HG02798 (cell line): ENCODE measurements around the gene CRNN.

Source experiments
- ATAC-seq: cut with Tn5 transposase; IDR thresholded peaks from one replicate; pipeline ENCODE4 v1.9.1; 2021; ENCODE audit warnings: mild to moderate bottlenecking; ENCODE audit not compliant: unreplicated experiment, poor library complexity

CRNN gene

GRCh38 chr1:152426731-152427130 lies 12.7 kb upstream of the CRNN start:
- ATAC-seq: no peak

- ATAC-seq: no peak
Measured at GRCh38 chr1:152419917-152420316, 5.9 kb upstream of the CRNN start.

DNA sequence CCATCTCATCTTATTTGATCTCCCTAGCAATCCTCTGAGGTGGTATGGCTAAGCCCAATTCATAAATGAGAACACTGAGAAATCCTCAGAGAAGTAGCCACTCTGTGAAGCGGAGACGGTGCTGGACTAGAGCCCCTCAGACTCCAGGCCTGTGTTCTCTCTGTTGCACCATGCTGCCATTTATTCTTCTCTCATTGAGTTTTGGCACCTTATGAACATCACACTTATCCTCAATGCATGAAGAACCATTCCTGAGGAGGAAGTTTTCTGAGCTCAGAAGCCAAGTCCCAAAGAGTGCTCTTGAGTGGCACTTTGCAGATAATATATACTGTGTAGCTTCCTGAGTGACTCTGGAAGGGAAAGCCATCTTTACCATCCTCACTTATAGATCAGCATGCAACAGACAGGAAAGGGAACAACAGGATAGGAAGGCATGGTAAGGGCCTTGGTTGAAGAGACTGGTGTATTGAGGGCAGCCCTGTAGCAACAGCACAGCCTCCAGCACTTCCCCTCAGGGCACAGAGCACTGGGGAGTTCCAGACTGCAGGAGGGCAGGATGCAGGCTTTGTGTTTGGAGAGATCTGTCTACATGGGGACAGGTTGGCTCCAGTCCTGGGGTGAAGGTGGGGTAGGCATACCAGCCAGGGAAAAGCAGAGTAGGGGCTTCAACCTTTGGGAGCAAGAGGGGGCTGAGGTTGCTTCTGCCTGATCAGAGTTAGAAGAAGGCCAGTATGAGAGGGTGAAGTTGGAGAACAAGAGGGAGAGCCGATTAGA lies 1.6 kb upstream of the CRNN start:
- no peak for ATAC-seq

- no peak for ATAC-seq
Measured at GRCh38 chr1:152412756-152413155, 1.3 kb downstream of the CRNN start.

- no peak for ATAC-seq
Measured at GRCh38 chr1:152411134-152411533, 2.9 kb downstream of the CRNN start.

DNA sequence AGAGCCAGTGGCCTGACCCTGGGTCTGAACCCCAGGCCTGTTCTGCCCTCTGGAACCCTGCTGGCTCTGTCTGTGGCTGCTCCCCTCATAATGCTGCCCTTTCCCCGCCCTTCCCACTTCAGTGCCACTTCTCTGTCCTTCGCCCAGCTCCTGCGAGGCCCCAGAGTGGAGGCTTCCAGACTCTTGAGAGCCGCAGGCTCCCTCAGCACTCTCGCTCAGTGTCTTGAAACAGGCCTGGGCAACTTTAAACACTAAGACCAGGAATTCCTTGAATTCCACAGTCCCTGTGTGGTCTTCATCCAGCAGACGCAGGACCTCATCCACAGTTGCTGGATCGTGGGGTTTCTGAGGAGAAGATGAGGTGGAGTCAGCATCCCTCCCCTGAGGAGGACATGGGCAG lies 3.5 kb downstream of the CRNN start:
- no peak for ATAC-seq

- ATAC-seq: no peak
Measured at GRCh38 chr1:152410028-152410427, 4.0 kb downstream of the CRNN start.

GRCh38 chr1:152408664-152409063 lies 5.4 kb downstream of the CRNN start:
- ATAC-seq: no peak

- no peak for ATAC-seq
Measured at GRCh38 chr1:152398812-152399698, 15.0 kb downstream of the CRNN start.

- no peak for ATAC-seq
Measured at GRCh38 chr1:152397474-152397873, 16.6 kb downstream of the CRNN start.

- no peak for ATAC-seq
Measured at GRCh38 chr1:152394151-152394550, 19.9 kb downstream of the CRNN start.

DNA sequence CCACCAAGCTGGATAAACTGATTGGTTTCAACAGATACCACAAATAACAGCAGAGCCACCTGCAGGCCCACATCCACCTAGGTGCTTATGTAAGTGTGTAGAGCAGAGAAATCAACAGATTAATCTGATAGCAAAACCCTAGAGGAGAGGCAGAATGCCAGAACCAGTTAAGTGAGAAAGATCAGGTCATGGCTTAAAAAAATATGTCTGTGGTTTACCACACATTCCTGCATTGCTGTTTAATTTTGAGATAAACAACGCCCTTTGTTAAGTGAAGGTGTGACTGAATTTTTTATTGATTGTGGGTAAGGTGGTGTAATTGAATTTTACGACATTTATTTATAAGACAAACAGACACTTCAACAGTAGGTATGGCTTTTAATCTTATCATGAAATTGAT lies 21.2 kb downstream of the CRNN start:
- ATAC-seq: no peak

DNA sequence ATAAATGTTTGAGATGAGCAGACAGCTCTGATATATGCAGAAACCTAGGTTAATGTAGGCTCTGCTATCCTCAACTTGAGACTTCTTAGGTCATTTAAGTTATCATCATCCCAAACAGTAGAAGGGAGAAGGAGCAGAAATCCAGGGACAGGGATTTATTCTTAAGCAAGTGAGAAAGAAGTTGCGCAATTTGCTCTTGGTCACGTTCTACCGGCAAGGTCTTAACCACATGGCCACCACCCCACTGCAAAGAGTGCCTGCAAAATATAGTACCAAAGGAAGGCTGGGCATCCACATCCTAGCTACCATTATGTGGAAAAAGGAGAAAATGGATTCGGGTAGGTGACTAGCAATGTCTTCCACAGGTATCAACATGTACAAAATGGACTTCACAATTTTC lies 25.2 kb downstream of the CRNN start:
- ATAC-seq: no peak

- ATAC-seq: no peak
Measured at GRCh38 chr1:152386940-152387339, 27.1 kb downstream of the CRNN start.

DNA sequence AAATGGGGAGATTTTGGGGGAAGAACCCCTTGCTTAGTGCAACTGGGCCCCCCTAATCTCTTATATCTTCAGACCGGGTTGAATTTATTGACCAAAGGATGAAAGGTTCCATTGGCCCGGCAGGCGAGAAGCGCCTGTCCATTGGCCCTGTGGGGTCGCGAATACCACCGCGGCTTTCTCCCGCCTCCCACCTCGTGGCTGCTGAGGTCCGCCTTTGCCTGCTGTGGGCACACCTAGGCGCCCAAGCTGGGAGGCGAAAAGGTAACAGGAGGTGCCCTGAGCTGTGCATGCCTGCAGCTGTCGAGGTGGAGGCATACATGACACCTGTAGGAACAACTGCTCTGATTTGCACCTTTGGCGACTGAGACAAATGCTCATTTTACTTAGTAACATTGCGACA lies 33.1 kb downstream of the CRNN start:
- ATAC-seq: no peak

GRCh38 chr1:152374451-152374850 lies 39.6 kb downstream of the CRNN start:
- ATAC-seq: no peak

GRCh38 chr1:152372672-152373071 lies 41.4 kb downstream of the CRNN start:
- no peak for ATAC-seq

DNA sequence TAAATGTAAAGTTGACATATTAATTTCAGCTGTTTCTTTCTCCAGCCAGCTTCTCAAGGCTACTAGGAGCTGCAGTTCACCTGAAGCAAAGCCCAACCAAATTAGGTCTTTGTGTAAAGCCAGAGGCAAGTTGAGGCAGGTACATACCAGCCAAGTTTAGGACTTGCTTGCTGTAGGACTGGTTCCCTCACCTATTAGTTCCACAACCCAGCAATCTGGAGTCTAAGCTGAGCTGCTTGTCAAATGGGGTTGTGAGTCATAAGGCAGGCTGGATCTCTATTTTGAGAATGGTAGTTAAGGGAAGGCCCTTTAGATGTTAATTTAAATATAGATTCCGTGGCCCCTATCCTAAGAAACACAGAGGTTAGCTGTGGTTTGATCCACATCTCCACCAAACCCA lies 46.6 kb downstream of the CRNN start:
- no peak for ATAC-seq

DNA sequence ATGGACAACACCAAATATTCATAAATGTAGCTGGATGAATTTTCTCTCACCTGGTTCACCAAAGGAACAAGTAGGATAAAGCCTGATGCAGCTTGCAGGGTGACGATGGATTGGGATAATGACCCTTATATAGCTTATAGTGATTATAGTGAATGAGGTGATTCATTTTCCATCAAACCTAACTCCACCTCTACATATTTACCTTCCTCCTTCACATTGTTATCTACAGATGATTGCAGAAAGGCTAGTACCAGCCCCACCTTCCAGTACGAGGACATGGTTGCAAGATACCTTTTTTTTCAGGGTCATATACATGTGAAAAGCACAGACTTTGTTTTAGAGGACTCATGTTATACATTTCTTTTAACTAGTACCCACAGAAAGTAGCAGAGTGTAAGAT lies 54.2 kb downstream of the CRNN start, which contains the start of gene FLG2:
FLG2 (minus strand) TSS at position 101 of the 400 bp plus-strand sequence. CDS start 1,122 bp downstream, outside the sequence.
- ATAC-seq: no peak
